Cerebellar nuclear complex (tissue), 1 donor: ENCODE results near the gene TEX19.

Source experiments
- DNase-seq, 2 experiments: peaks; one replicate each; lab custom pipeline; 2025; lab: John Stamatoyannopoulos, UW

TEX19 gene

GRCh38 chr17:82358465-82359350 is at the start of gene TEX19:
Gene TEX19 (plus strand): TSS chr17:82359247. CDS start chr17:82362151, 2,904 bp downstream.
- DNase-seq: no peak

GRCh38 chr17:82309656-82310570 is 49.1 kb upstream of the TEX19 start:
- DNase-seq: no peak

- no peak for DNase-seq
Observed at GRCh38 chr17:82310877-82311276, 48.2 kb upstream of the TEX19 start.

- DNase-seq: no peak
Observed at GRCh38 chr17:82311971-82312370, 47.1 kb upstream of the TEX19 start.

- DNase-seq: no peak
Observed at GRCh38 chr17:82313195-82314011, 45.6 kb upstream of the TEX19 start.

GRCh38 chr17:82314012-82314726 is 44.9 kb upstream of the TEX19 start:
- no peak for DNase-seq

GRCh38 chr17:82314727-82315605 is 44.1 kb upstream of the TEX19 start:
- DNase-seq: no peak

GRCh38 chr17:82315703-82316358 is 43.2 kb upstream of the TEX19 start:
- DNase-seq: no peak

- no peak for DNase-seq
Observed at GRCh38 chr17:82316651-82317393, 42.2 kb upstream of the TEX19 start.

- no peak for DNase-seq
Observed at GRCh38 chr17:82317394-82318168, 41.5 kb upstream of the TEX19 start, which contains the start of gene CD7. Gene CD7 (minus strand): TSS chr17:82317608. CDS start chr17:82317495, 113 bp downstream.

GRCh38 chr17:82318169-82318498 is 40.9 kb upstream of the TEX19 start:
- no peak for DNase-seq

GRCh38 chr17:82318772-82319606 is 40.1 kb upstream of the TEX19 start:
- no peak for DNase-seq

GRCh38 chr17:82319619-82320062 is 39.4 kb upstream of the TEX19 start:
- DNase-seq: no peak

- DNase-seq: no peak
Observed at GRCh38 chr17:82320140-82320840, 38.8 kb upstream of the TEX19 start.

- DNase-seq: no peak
Observed at GRCh38 chr17:82320956-82321927, 37.8 kb upstream of the TEX19 start.
